ENCODE data around the gene RPGRIP1.
A peak's percentile ranks its signal among the peaks of the same experiment; 100 is the strongest.

The RPGRIP1 gene

GRCh38 chr14:21269252-21270046 is 10.4 kb upstream of the RPGRIP1 start, which contains the start of gene HNRNPC (continued):
- TF ChIP-seq, protein P1, sequence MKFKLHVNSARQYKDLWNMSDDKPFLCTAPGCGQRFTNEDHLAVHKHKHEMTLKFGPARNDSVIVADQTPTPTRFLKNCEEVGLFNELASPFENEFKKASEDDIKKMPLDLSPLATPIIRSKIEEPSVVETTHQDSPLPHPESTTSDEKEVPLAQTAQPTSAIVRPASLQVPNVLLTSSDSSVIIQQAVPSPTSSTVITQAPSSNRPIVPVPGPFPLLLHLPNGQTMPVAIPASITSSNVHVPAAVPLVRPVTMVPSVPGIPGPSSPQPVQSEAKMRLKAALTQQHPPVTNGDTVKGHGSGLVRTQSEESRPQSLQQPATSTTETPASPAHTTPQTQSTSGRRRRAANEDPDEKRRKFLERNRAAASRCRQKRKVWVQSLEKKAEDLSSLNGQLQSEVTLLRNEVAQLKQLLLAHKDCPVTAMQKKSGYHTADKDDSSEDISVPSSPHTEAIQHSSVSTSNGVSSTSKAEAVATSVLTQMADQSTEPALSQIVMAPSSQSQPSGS (tag by site-specific recombination; IDR thresholded peaks at IDR 0.05; ENCODE audit: low read depth): no peak
- TF ChIP-seq ZBTB8A (tag by site-specific recombination; IDR thresholded peaks at IDR 0.05) (peak; percentile 78), PATZ1 (tag by site-specific recombination; IDR thresholded peaks at IDR 0.05) (peak; percentile 69), ZNF19 (tag by site-specific recombination; IDR thresholded peaks at IDR 0.05; ENCODE audit: low read depth) (no peak), KLF10 (tag by site-specific recombination; IDR thresholded peaks at IDR 0.05) (0 out of 2 replicates have a peak, but pooled peaks have one; percentile 25), SCRT1 (tag by site-specific recombination; IDR thresholded peaks at IDR 0.05; ENCODE audit: borderline replicate concordance) (no peak), ZNF776 (tag by site-specific recombination; IDR thresholded peaks at IDR 0.05; ENCODE audit: borderline replicate concordance) (no peak), ZBTB11 (tag by site-specific recombination; conservative IDR thresholded peaks at IDR 0.05; ENCODE audit: low read depth) (0 out of 2 replicates have a peak, but pooled peaks have one; percentile 27), OSR2 (tag by site-specific recombination; IDR thresholded peaks at IDR 0.05) (no peak), ZNF350 (tag by site-specific recombination; IDR thresholded peaks at IDR 0.05) (no peak), ZNF274 (IDR thresholded peaks at IDR 0.05; ENCODE audit: low read length) (no peak), ZNF274 (tag by site-specific recombination; IDR thresholded peaks at IDR 0.05; ENCODE audit: borderline replicate concordance) (no peak), ZBTB17 (tag by site-specific recombination; IDR thresholded peaks at IDR 0.05) (no peak), ZXDB (tag by site-specific recombination; IDR thresholded peaks at IDR 0.05) (peak; percentile 71), ZNF202 (tag by site-specific recombination; IDR thresholded peaks at IDR 0.05; ENCODE audit: borderline replicate concordance) (no peak), ZFP69B (tag by site-specific recombination; IDR thresholded peaks at IDR 0.05) (no peak), ZNF658 (tag by site-specific recombination; IDR thresholded peaks at IDR 0.05) (no peak), FEZF1 (tag by site-specific recombination; IDR thresholded peaks at IDR 0.05) (no peak), OVOL3 (tag by site-specific recombination; IDR thresholded peaks at IDR 0.05) (no peak), BCL11A (tag by site-specific recombination; IDR thresholded peaks at IDR 0.05; ENCODE audit: low read depth) (no peak), MEIS1 (CRISPR knock-in tag; IDR thresholded peaks at IDR 0.05; ENCODE audit: borderline replicate concordance) (no peak), WT1 (tag by site-specific recombination; IDR thresholded peaks at IDR 0.05) (no peak), MYNN (tag by site-specific recombination; IDR thresholded peaks at IDR 0.05; ENCODE audit: borderline replicate concordance) (no peak), ZNF157 (tag by site-specific recombination; IDR thresholded peaks at IDR 0.05) (no peak)
- TF ChIP-seq, protein P2, sequence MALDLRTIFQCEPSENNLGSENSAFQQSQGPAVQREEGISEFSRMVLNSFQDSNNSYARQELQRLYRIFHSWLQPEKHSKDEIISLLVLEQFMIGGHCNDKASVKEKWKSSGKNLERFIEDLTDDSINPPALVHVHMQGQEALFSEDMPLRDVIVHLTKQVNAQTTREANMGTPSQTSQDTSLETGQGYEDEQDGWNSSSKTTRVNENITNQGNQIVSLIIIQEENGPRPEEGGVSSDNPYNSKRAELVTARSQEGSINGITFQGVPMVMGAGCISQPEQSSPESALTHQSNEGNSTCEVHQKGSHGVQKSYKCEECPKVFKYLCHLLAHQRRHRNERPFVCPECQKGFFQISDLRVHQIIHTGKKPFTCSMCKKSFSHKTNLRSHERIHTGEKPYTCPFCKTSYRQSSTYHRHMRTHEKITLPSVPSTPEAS (tag by site-specific recombination; IDR thresholded peaks at IDR 0.05): no peak
- TF ChIP-seq, protein P3, sequence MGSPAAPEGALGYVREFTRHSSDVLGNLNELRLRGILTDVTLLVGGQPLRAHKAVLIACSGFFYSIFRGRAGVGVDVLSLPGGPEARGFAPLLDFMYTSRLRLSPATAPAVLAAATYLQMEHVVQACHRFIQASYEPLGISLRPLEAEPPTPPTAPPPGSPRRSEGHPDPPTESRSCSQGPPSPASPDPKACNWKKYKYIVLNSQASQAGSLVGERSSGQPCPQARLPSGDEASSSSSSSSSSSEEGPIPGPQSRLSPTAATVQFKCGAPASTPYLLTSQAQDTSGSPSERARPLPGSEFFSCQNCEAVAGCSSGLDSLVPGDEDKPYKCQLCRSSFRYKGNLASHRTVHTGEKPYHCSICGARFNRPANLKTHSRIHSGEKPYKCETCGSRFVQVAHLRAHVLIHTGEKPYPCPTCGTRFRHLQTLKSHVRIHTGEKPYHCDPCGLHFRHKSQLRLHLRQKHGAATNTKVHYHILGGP (tag by site-specific recombination; IDR thresholded peaks at IDR 0.05): no peak
- TF ChIP-seq, protein P4, sequence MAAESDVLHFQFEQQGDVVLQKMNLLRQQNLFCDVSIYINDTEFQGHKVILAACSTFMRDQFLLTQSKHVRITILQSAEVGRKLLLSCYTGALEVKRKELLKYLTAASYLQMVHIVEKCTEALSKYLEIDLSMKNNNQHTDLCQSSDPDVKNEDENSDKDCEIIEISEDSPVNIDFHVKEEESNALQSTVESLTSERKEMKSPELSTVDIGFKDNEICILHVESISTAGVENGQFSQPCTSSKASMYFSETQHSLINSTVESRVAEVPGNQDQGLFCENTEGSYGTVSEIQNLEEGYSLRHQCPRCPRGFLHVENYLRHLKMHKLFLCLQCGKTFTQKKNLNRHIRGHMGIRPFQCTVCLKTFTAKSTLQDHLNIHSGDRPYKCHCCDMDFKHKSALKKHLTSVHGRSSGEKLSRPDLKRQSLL (tag by site-specific recombination; IDR thresholded peaks at IDR 0.05): no peak
